ENCODE measurements around the gene NSUN5. TPM values are rescaled to one million over a fixed set of nuclear protein-coding genes. Genes with fewer than 3 reads are reported as not detected.

The NSUN5 gene
- total and polyA plus RNA-seq, 9 of the 15 experiments (the other 6 are each of a cell fraction or from before 2014, with no cell fraction given): 4.7 to 115 (median 43.0) TPM

GRCh38 chr7:73354196-73354595, 45.6 kb upstream of the NSUN5 start (continued):
- TF ChIP-seq ZNF407 (IDR thresholded peaks at IDR 0.05; ENCODE audit: low read depth) (no peak), MCM3 (IDR thresholded peaks at IDR 0.05) (no peak), ZNF778 (CRISPR knock-in tag; IDR thresholded peaks at IDR 0.05) (no peak), STAT6 (CRISPR knock-in tag; IDR thresholded peaks at IDR 0.05) (no peak), GMEB1 (CRISPR knock-in tag; IDR thresholded peaks at IDR 0.05) (no peak), CXXC5 (CRISPR knock-in tag; IDR thresholded peaks at IDR 0.05) (no peak), ZC3H11A (IDR thresholded peaks at IDR 0.05; ENCODE audit: low read depth, low read length) (no peak)
- TF ChIP-seq, protein P1, sequence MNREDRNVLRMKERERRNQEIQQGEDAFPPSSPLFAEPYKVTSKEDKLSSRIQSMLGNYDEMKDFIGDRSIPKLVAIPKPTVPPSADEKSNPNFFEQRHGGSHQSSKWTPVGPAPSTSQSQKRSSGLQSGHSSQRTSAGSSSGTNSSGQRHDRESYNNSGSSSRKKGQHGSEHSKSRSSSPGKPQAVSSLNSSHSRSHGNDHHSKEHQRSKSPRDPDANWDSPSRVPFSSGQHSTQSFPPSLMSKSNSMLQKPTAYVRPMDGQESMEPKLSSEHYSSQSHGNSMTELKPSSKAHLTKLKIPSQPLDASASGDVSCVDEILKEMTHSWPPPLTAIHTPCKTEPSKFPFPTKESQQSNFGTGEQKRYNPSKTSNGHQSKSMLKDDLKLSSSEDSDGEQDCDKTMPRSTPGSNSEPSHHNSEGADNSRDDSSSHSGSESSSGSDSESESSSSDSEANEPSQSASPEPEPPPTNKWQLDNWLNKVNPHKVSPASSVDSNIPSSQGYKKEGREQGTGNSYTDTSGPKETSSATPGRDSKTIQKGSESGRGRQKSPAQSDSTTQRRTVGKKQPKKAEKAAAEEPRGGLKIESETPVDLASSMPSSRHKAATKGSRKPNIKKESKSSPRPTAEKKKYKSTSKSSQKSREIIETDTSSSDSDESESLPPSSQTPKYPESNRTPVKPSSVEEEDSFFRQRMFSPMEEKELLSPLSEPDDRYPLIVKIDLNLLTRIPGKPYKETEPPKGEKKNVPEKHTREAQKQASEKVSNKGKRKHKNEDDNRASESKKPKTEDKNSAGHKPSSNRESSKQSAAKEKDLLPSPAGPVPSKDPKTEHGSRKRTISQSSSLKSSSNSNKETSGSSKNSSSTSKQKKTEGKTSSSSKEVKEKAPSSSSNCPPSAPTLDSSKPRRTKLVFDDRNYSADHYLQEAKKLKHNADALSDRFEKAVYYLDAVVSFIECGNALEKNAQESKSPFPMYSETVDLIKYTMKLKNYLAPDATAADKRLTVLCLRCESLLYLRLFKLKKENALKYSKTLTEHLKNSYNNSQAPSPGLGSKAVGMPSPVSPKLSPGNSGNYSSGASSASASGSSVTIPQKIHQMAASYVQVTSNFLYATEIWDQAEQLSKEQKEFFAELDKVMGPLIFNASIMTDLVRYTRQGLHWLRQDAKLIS (CRISPR knock-in tag; IDR thresholded peaks at IDR 0.05): no peak

Measured in K562 (cell line).